Gastrocnemius medialis (tissue), 4 donors: ENCODE data around the gene LUZP2. TPM values are rescaled to one million over a fixed set of nuclear protein-coding genes. Genes with fewer than 3 reads are reported as not detected.

Experiments used
- ATAC-seq, 2 donors: fragments of 150-250 bp; one replicate each; pipeline ENCODE4 v1.9.1; 2016
- DNase-seq, 2 donors: peaks; one replicate each; pipeline ENCODE4 v3.0.0-alpha.2; 2019
- H3K27ac ChIP-seq, 4 donors: fragments of 200-600 bp; sonication (generic); 1 replicate in 1 of 4; 2 replicates in 3 of 4; pipeline ENCODE4 v1.5.1; 2016 to 2018; ENCODE audit warnings: mild to moderate bottlenecking in 2 of 4, moderate library complexity in 1 of 4
- H3K27me3 ChIP-seq, 3 donors: fragments of 200-600 bp; sonication (generic) in 2 of 3; 1 replicate in 1 of 3; 2 replicates in 2 of 3; pipeline versions ENCODE4 v1.5.1 to v1.6.0; 2016 to 2019; ENCODE audit warnings: mild to moderate bottlenecking in 1 of 3, moderate library complexity in 1 of 3
- H3K36me3 ChIP-seq, 2 donors: fragments of 200-600 bp; sonication (generic) in 1 of 2; one replicate each; pipeline ENCODE4 v1.5.1; 2017 to 2018
- H3K4me1 ChIP-seq, 2 donors: fragments of 200-600 bp; sonication (generic) in 1 of 2; one replicate each; pipeline ENCODE4 v1.5.1; 2016 to 2017; ENCODE audit warnings: mild to moderate bottlenecking in 2 of 2
- H3K4me3 ChIP-seq, 4 donors: fragments of 200-600 bp; sonication (generic) in 3 of 4; 1 replicate in 1 of 4; 2 replicates in 3 of 4; pipeline ENCODE4 v1.5.1; 2016 to 2019; ENCODE audit warnings: mild to moderate bottlenecking in 2 of 4
- H3K9me3 ChIP-seq, 3 donors: fragments of 200-600 bp; sonication (generic) in 2 of 3; 1 replicate in 1 of 3; 2 replicates in 2 of 3; pipeline ENCODE4 v1.5.1; 2016 to 2019
- CTCF ChIP-seq, 5 experiments: fragments of 450-650 bp in 3 of 5; fragments of 200-600 bp in 2 of 5; sonication (generic) in 2 of 5; IDR thresholded peaks in 4 of 5; conservative IDR thresholded peaks in 1 of 5; 1 replicate in 4 of 5; 2 replicates in 1 of 5; pipeline ENCODE4 v1.5.1; 2016 to 2019; ENCODE audit warnings: antibody characterized with exemption in 5 of 5, mild to moderate bottlenecking in 3 of 5, moderate library complexity in 3 of 5
- POLR2A ChIP-seq, 2 donors: fragments of 450-650 bp; IDR thresholded peaks; one replicate each; pipeline ENCODE4 v1.6.1; 2017; ENCODE audit warnings: antibody characterized with exemption in 2 of 2, mild to moderate bottlenecking in 2 of 2, moderate library complexity in 2 of 2
- in situ Hi-C, 4 donors: fragments of 200-750 bp; cut with MboI; loops; one replicate each; pipeline versions ENCODE4 v1.15.0 to v1.8.0; 2017; ENCODE audit warnings: low sequenced_read_pairs in 4 of 4
- intact Hi-C: fragments of 100-400 bp; cut with DNase I; formaldehyde crosslinking; loops from one replicate; pipeline ENCODE4 v1.15.1; 2023; ENCODE audit warnings: low total_unique reads
- total RNA-seq, 4 donors: library from RNA; depleted of rRNA; stranded (reverse); fragments of >200 nt; gene quantifications; one replicate each; pipeline versions ENCODE4 v1.1.0 to v1.2.3, GENCODE V29; 2016

Gene LUZP2
- total RNA-seq, 4 donors from 2014 or later, result not detected

- Histone ChIP-seq H3K36me3 (no peaks in the 10 kb centered on the region), H3K9me3 (no peaks in the 10 kb centered on the region), H3K4me3 (no peak overlapping the region), H3K4me1 (no peaks in the 10 kb centered on the region), H3K27ac (no peak overlapping the region), H3K27me3 (no peaks in the 10 kb centered on the region)
- DNase-seq (no peak), ATAC-seq (no peak)
- TF ChIP-seq CTCF (IDR thresholded peaks at IDR 0.05 in 4 of 5, conservative IDR thresholded peaks at IDR 0.05 in 1 of 5), result no peak
- no peak for TF ChIP-seq POLR2A (IDR thresholded peaks at IDR 0.05)
- in situ Hi-C loops (no loop called here), intact Hi-C loops (no loop called here)
Observed at GRCh38 chr11:24636291-24636629, 139.4 kb downstream of the LUZP2 start.

- no peak for TF ChIP-seq CTCF (IDR thresholded peaks at IDR 0.05 in 4 of 5, conservative IDR thresholded peaks at IDR 0.05 in 1 of 5)
- no peak for TF ChIP-seq POLR2A (IDR thresholded peaks at IDR 0.05)
- Histone ChIP-seq H3K4me3 (no peak overlapping the region), H3K27ac (no peak overlapping the region), H3K9me3 (no peaks in the 10 kb centered on the region), H3K27me3 (no peaks in the 10 kb centered on the region), H3K4me1 (no peaks in the 10 kb centered on the region), H3K36me3 (no peaks in the 10 kb centered on the region)
- in situ Hi-C loops (no loop called here), intact Hi-C loops (no loop called here)
- DNase-seq (no peak), ATAC-seq (no peak)
Observed at GRCh38 chr11:24637520-24637919, 140.7 kb downstream of the LUZP2 start.

DNA sequence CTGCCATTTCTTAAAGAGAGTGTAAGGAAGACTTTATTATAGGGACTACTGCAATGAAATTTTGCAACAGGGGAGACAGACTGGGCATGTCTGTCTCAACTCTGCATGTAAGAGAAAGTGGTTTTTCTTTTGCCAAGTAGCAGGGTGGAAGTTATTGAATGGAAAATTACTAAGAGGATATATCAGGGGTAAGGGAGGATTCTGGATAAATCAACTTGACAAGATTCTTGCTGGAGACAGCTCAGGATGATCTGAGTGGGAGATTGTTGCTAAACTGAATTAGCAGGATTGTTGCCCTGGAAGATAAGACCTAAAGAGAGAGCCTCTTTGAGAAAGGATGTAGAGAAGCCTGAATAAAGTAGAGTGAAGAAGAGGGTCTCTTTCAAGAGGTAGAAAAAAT lies 145.8 kb downstream of the LUZP2 start:
- no peaks in the 10 kb centered on the region for H3K4me1 ChIP-seq
- in situ Hi-C loops, result no loop called here
- ATAC-seq (no peak), DNase-seq (no peak)
- H3K36me3 ChIP-seq, result no peaks in the 10 kb centered on the region
- H3K27ac ChIP-seq, result no peak overlapping the region
- TF ChIP-seq POLR2A (IDR thresholded peaks at IDR 0.05) (no peak), CTCF (IDR thresholded peaks at IDR 0.05 in 4 of 5, conservative IDR thresholded peaks at IDR 0.05 in 1 of 5) (no peak)
- no peak overlapping the region for H3K4me3 ChIP-seq
- no peaks in the 10 kb centered on the region for H3K9me3 ChIP-seq
- no peaks in the 10 kb centered on the region for H3K27me3 ChIP-seq
- intact Hi-C loops, result no loop called here

DNA sequence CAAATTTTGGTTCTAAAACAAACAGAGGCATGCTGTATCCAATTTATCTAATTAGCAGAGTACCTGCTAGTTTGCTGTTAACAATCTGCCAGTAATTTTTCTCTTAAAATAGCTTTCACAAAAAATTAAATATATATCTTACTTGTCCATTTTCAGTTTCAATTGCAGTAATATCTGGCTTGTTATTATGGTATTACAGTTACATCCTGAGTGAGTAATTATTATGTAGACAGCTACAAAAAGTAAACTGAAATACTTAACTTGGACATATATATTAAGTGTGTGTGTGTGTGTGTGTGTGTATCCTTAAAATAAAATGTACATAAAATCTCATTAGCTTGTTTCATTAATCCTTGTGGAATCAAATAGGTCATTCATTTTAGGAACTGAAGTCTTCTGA lies 148.7 kb downstream of the LUZP2 start:
- TF ChIP-seq CTCF (IDR thresholded peaks at IDR 0.05 in 4 of 5, conservative IDR thresholded peaks at IDR 0.05 in 1 of 5) (no peak), POLR2A (IDR thresholded peaks at IDR 0.05) (no peak)
- H3K4me1 ChIP-seq, result no peaks in the 10 kb centered on the region
- no peak for ATAC-seq
- no peaks in the 10 kb centered on the region for H3K27me3 ChIP-seq
- in situ Hi-C loops (no loop called here), intact Hi-C loops (no loop called here)
- H3K27ac ChIP-seq, result no peak overlapping the region
- no peaks in the 10 kb centered on the region for H3K36me3 ChIP-seq
- no peak for DNase-seq
- no peak overlapping the region for H3K4me3 ChIP-seq
- H3K9me3 ChIP-seq, result no peaks in the 10 kb centered on the region

DNA sequence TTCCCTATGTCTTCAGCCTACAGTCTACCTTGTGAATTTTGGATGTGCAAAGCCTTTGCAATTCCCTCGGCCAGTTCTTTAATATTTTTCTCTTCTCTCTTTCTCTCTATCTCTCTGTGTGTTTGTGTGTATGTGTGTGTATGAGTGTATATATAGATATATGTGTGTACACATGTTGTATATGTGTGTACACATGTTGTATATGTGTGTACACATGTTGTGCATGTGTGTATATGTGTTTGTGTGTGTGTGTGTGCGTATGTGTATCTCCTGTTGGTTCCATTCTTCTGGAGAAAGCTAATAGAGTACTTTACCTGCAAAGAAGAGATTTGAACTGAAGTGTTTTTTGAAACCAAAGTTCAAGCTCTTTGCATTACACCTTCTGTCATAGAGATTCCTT lies 155.0 kb downstream of the LUZP2 start:
- in situ Hi-C loops, result no loop called here
- H3K27ac ChIP-seq, result no peak overlapping the region
- ATAC-seq (no peak), DNase-seq (no peak)
- H3K9me3 ChIP-seq, result no peaks in the 10 kb centered on the region
- intact Hi-C loops, result no loop called here
- no peaks in the 10 kb centered on the region for H3K27me3 ChIP-seq
- H3K36me3 ChIP-seq, result no peaks in the 10 kb centered on the region
- TF ChIP-seq CTCF (IDR thresholded peaks at IDR 0.05 in 4 of 5, conservative IDR thresholded peaks at IDR 0.05 in 1 of 5) (no peak), POLR2A (IDR thresholded peaks at IDR 0.05) (no peak)
- no peak overlapping the region for H3K4me3 ChIP-seq
- no peaks in the 10 kb centered on the region for H3K4me1 ChIP-seq
